RWPE1 (cell line): ENCODE measurements around the gene SNX18.

Source experiments
- CTCF ChIA-PET: fragments of 350-600 bp; sonication (Branson Sonifier 250); formaldehyde crosslinking; extraction: SDS; loops from one replicate; lab custom pipeline; 2021; lab: Yijun Ruan, JAX
- POLR2A ChIA-PET: fragments of 400-600 bp; formaldehyde crosslinking; extraction: SDS; loops from one replicate; lab custom pipeline; 2020; ENCODE audit warnings: antibody characterized with exemption; ENCODE audit not compliant: low non-redundant PET; lab: Yijun Ruan, JAX
- DNase-seq: peaks from one replicate; pipeline ENCODE4 v3.0.0; 2012; ENCODE audit warnings: low spot score
- H3K27ac ChIP-seq: fragments of 450-650 bp; 2 replicates; pipeline ENCODE4 v1.5.1; 2017
- TF ChIP-seq, protein P1 (sequence below): fragments of 450-650 bp; conservative IDR thresholded peaks from 2 replicates; pipeline ENCODE4 v1.5.1; 2017; ENCODE audit warnings: low read depth, mild to moderate bottlenecking

The SNX18 gene

DNA sequence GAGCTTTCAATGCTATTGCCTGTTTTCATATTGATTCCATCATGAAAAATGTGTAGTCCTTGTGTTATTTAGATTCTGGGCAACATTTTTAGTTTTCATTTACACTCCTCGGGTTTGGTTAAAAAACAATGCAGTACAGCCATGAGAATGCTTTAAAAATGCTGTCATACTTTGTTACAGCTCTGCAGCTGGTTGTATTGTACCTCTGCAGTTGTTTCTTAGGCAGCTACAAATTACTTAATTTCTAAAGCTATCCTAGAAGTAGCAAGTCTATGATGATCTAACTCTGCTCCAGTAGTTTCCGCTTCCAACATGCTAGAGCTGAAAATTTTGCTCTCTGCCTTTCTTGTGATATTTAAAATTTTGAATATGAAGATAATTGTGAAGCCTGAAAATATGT lies 20.2 kb downstream of the SNX18 start:
- TF ChIP-seq, protein P1, sequence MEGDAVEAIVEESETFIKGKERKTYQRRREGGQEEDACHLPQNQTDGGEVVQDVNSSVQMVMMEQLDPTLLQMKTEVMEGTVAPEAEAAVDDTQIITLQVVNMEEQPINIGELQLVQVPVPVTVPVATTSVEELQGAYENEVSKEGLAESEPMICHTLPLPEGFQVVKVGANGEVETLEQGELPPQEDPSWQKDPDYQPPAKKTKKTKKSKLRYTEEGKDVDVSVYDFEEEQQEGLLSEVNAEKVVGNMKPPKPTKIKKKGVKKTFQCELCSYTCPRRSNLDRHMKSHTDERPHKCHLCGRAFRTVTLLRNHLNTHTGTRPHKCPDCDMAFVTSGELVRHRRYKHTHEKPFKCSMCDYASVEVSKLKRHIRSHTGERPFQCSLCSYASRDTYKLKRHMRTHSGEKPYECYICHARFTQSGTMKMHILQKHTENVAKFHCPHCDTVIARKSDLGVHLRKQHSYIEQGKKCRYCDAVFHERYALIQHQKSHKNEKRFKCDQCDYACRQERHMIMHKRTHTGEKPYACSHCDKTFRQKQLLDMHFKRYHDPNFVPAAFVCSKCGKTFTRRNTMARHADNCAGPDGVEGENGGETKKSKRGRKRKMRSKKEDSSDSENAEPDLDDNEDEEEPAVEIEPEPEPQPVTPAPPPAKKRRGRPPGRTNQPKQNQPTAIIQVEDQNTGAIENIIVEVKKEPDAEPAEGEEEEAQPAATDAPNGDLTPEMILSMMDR, result no peak
- DNase-seq, result no peak
- POLR2A ChIA-PET, result no interaction called here
- H3K27ac ChIP-seq, result no peak overlapping the region
- CTCF ChIA-PET, result no interaction called here

DNA sequence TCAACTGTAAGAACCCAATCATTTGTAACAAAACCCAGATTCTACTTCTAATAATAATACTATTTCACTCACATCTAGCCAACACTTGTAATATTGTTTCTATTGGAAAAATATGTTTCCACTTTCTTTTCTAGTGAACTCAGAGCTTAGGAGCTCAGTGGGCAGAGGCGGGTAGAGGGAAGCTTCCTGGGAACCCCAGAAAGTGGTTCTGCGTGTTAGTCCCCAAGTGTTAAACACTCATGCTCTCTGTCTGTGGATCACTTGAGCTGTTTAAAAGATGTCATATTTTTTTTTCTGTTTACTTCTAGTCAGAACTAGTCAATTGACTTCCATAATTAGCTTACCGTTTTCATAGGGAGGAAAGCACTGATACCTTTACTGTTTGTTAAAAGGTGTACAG lies 20.6 kb downstream of the SNX18 start:
- ChIA-PET CTCF (no interaction called here), POLR2A (no interaction called here)
- TF ChIP-seq, protein P1, result no peak
- DNase-seq, result no peak
- H3K27ac ChIP-seq, result no peak overlapping the region

DNA sequence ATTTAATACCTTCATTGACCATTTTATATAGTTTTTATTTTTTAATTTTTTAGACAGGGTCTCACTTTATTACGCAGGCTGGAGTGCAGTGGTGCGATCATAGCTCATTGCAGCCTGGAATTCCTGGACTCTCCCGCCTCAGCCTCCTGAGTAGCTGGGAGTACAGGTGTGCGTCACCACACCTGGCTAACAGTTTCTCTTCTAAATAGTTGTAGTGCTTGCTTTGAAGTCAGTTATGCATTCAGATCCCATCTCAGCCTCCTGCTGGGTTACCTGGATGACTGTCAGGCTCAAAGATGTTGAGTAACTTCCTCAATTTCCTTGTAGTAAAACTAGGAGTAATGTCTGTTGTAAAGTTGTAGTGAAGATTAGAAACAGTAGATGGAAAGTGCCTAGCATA lies 21.4 kb downstream of the SNX18 start:
- no peak overlapping the region for H3K27ac ChIP-seq
- POLR2A ChIA-PET, result no interaction called here
- TF ChIP-seq, protein P1, result no peak

DNA sequence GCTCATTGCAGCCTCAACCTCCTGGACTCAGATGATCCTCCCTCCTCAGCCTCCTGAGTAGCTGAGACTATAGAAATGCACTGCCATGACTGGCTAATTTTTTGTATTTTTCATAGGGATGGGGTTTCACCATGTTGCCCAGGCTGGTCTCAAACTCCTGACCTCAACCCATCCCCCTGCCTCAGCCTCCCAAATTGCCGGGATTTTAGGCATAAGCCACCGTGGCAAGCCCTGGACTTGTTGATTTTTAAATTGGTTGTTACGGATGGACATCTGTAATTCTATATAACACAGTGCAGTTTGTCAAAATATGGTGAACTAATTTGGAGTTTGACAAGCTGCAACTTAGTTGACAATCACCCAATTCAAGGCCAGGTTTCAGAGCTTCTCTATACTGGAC lies 22.7 kb downstream of the SNX18 start:
- ChIA-PET POLR2A (no interaction called here), CTCF (interaction anchor here (0.8 kb wide), 1 partner anchor 13 kb away, joined by 3 read pairs; no protein-coding TSS in a partner anchor)
- TF ChIP-seq, protein P1, result no peak
- H3K27ac ChIP-seq, result no peak overlapping the region
- no peak for DNase-seq

More for the DNA sequence above, 21.4 kb downstream of the SNX18 start:
- DNase-seq, result no peak
- CTCF ChIA-PET, result no interaction called here

DNA sequence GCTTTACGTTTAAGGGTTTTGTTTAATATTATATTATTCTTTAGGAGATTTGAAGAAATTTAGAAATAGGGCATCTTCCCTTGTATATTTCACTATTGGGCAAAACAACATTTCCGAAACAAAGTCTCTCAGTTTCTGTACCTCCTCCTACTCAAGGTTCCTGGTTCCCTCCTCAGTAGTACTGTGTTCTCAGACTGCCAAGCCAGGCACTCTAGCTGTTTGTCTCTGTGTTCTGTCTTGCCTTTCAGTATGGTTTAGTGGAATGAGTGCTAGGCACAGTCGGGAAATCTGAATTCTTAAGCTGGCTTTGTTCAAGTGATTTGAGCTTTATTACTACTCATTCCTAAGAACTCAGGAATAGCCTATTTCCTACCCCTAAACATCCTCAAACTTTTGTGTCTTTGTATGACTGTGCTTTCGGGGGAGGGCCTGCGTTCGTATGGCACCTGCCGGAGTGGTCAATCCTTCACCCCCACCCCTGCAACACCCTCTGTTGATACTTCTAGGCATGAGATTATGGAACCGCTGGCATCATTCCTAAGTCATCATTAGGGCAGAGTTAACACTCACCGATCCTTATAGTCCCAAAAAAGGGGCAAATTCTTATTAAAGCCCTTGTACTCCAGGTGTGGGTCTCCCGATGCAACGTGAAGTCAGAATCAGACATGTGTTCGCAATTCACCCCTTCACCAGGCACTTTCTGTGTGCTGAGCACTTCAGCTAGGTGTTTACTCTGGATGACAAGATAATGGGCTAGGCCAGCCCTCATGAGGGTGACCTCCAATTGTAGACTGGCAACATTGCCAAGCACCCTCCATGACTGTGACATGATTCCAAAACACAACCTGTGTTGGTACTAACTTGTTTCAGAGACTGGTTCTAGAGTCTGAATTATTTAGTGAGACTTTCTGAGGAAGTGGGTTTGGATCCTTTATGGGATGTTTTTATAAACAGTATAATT lies 24.5 kb downstream of the SNX18 start:
- ChIA-PET POLR2A (no interaction called here), CTCF (interaction anchor here (0.8 kb wide), 1 partner anchor 40 kb away, joined by 5 read pairs; no protein-coding TSS in a partner anchor)
- no peak overlapping the region for H3K27ac ChIP-seq
- DNase-seq, result no peak
- TF ChIP-seq, protein P1, result no peak

DNA sequence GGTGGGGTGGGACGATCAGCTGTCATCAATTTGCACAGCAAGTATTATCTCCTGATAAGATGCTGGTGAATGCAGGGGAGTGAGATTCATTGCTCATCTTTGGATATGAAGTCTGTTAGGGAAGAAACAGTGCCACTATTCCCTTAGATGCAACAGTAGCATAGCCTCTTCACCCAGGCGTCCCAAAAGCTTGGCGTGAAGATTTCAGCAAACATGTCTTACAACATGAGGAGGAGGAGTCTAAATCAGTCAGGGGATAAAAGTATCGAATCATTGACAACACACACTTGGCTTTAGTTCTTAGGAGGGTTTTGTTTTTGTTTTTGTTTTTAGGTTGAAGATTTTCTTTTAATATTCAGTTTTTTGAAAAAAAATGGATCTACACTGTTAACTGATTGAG lies 26.5 kb downstream of the SNX18 start:
- CTCF ChIA-PET, result interaction anchor here (0.6 kb wide), 1 partner anchor 227 kb away, joined by 3 read pairs; no protein-coding TSS in a partner anchor
- POLR2A ChIA-PET, result no interaction called here
- H3K27ac ChIP-seq, result no peak overlapping the region
- TF ChIP-seq, protein P1, result no peak
- DNase-seq, result no peak
